IMR-90 (cell line): Measurements from ENCODE around the gene TTC1. TPM values are rescaled to one million over a fixed set of nuclear protein-coding genes. Genes with fewer than 3 reads are reported as not detected.

Experiments used
- ATAC-seq: fragments of 200-7000 bp; cut with Tn5 transposase; 2 replicates; pipeline ENCODE4 v1.9.1; 2020; ENCODE audit warnings: low read depth, mild to moderate bottlenecking, moderate library complexity
- BruUV-seq: library from RNA; stranded (reverse); fragments of 400-500 nt; replicated peaks from 2 replicates; lab custom pipeline; 2021; lab: Mats Ljungman, UMichigan
- CTCF ChIA-PET: fragments of 300-600 bp; formaldehyde crosslinking; extraction: SDS; loops from one replicate; lab custom pipeline; 2021; ENCODE audit warnings: antibody characterized with exemption; lab: Yijun Ruan, JAX
- POLR2A ChIA-PET: fragments of 300-600 bp; sonication (Branson Sonifier 250); formaldehyde crosslinking; loops from one replicate; lab custom pipeline; 2022; ENCODE audit warnings: antibody characterized with exemption; ENCODE audit not compliant: unreplicated experiment; lab: Charles Lee
- DNase-seq: peaks from one replicate; pipeline ENCODE4 v3.0.0; 2013
- H2AFZ ChIP-seq: replicated peaks from 2 replicates; pipeline ENCODE3; 2013; ENCODE audit warnings: low read length, mild to moderate bottlenecking; ENCODE audit not compliant: poor library complexity
- H2AK5ac ChIP-seq: 2 replicates; pipeline ENCODE4 v1.6.1; 2013; ENCODE audit warnings: low read depth, low read length, inconsistent platforms
- H2AK9ac ChIP-seq: replicated peaks from 2 replicates; pipeline ENCODE3; 2013; ENCODE audit warnings: mild to moderate bottlenecking, low read depth, low read length, moderate library complexity; ENCODE audit not compliant: poor library complexity
- H2BK120ac ChIP-seq: 2 replicates; pipeline ENCODE4 v1.6.1; 2013; ENCODE audit warnings: low read depth, low read length, inconsistent platforms
- H2BK15ac ChIP-seq: 3 replicates; pipeline ENCODE4 v1.6.1; 2013; ENCODE audit warnings: low read depth, low read length, inconsistent platforms
- H2BK20ac ChIP-seq: 2 replicates; pipeline ENCODE4 v1.6.1; 2013; ENCODE audit warnings: low read depth, mild to moderate bottlenecking, inconsistent platforms, low read length, moderate library complexity
- H2BK5ac ChIP-seq: 2 replicates; pipeline ENCODE4 v1.6.1; 2013; ENCODE audit warnings: mild to moderate bottlenecking, low read depth, low read length, inconsistent platforms; ENCODE audit not compliant: poor library complexity, severe bottlenecking
- H3K14ac ChIP-seq: replicated peaks from 2 replicates; pipeline ENCODE4 v1.6.1; 2013; ENCODE audit warnings: low read depth, low read length, inconsistent platforms
- H3K18ac ChIP-seq: 2 replicates; pipeline ENCODE4 v1.6.1; 2013; ENCODE audit warnings: low read depth, low read length, control low read depth
- H3K23ac ChIP-seq: 2 replicates; pipeline ENCODE4 v1.6.1; 2013; ENCODE audit warnings: low read depth, low read length, inconsistent platforms
- H3K27ac ChIP-seq: 2 replicates; pipeline ENCODE4 v1.5.1; 2013; ENCODE audit warnings: mild to moderate bottlenecking, control low read depth, low read length; ENCODE audit not compliant: insufficient read depth
- H3K27me3 ChIP-seq: 2 replicates; pipeline ENCODE4 v1.6.1; 2013; ENCODE audit warnings: low read length; ENCODE audit not compliant: control insufficient read depth, insufficient read depth
- H3K36me3 ChIP-seq: 2 replicates; pipeline ENCODE4 v1.6.1; 2013; ENCODE audit warnings: low read length, mixed read lengths; ENCODE audit not compliant: control insufficient read depth, insufficient read depth
- H3K4ac ChIP-seq: 2 replicates; pipeline ENCODE4 v1.6.1; 2013; ENCODE audit warnings: low read depth, low read length, inconsistent platforms
- H3K4me1 ChIP-seq: 2 replicates; pipeline ENCODE4 v1.6.1; 2013; ENCODE audit warnings: low read length, mixed read lengths; ENCODE audit not compliant: control insufficient read depth, insufficient read depth
- H3K4me2 ChIP-seq: 2 replicates; pipeline ENCODE4 v1.6.1; 2013; ENCODE audit warnings: low read depth, mild to moderate bottlenecking, control low read depth, low read length, moderate library complexity
- H3K4me3 ChIP-seq: 2 replicates; pipeline ENCODE4 v1.5.1; 2013; ENCODE audit warnings: low read depth, mild to moderate bottlenecking, control low read depth, low read length, moderate library complexity; ENCODE audit not compliant: insufficient read depth
- H3K56ac ChIP-seq: 2 replicates; pipeline ENCODE4 v1.6.1; 2013; ENCODE audit warnings: low read length, inconsistent platforms; ENCODE audit not compliant: insufficient read depth; ENCODE audit errors: extremely low read depth
- H3K79me1 ChIP-seq, 2 experiments: 2 replicates each; pipeline ENCODE4 v1.6.1; 2013; ENCODE audit warnings: low read length in 2 of 2, inconsistent platforms in 1 of 2, low read depth in 1 of 2
- H3K9ac ChIP-seq: 2 replicates; pipeline ENCODE4 v1.6.1; 2013; ENCODE audit warnings: low read depth, low read length, control low read depth
- H3K9me1 ChIP-seq: 2 replicates; pipeline ENCODE4 v1.6.1; 2013; ENCODE audit warnings: low read length, inconsistent platforms; ENCODE audit not compliant: insufficient read depth
- H3K9me3 ChIP-seq: 2 replicates; pipeline ENCODE4 v1.6.1; 2013; ENCODE audit warnings: low read length; ENCODE audit not compliant: control insufficient read depth, insufficient read depth
- H4K20me1 ChIP-seq: 2 replicates; pipeline ENCODE4 v1.6.1; 2013; ENCODE audit warnings: low read length, inconsistent platforms; ENCODE audit not compliant: insufficient read depth
- H4K5ac ChIP-seq: 2 replicates; pipeline ENCODE4 v1.6.1; 2013; ENCODE audit warnings: mild to moderate bottlenecking, low read depth, low read length, control low read depth
- H4K8ac ChIP-seq, 2 experiments: 2 replicates each; pipeline ENCODE4 v1.6.1; 2013; ENCODE audit warnings: low read depth in 2 of 2, low read length in 2 of 2, control low read depth in 1 of 2, inconsistent platforms in 1 of 2
- H4K91ac ChIP-seq: 2 replicates; pipeline ENCODE4 v1.6.1; 2013; ENCODE audit warnings: low read depth, low read length, inconsistent platforms; ENCODE audit not compliant: insufficient read depth
- CEBPB ChIP-seq: IDR thresholded peaks from 2 replicates; pipeline ENCODE4 v1.6.1; 2012; ENCODE audit warnings: low read depth, low read length, improper control_type of control experiment
- CHD1 ChIP-seq: IDR thresholded peaks from 2 replicates; pipeline ENCODE4 v1.6.1; 2012; ENCODE audit warnings: low read depth, low read length, improper control_type of control experiment
- CTCF ChIP-seq: conservative IDR thresholded peaks from 2 replicates; pipeline ENCODE4 v1.5.1; 2012; ENCODE audit warnings: mild to moderate bottlenecking, low read depth, low read length, improper control_type of control experiment
- ELK1 ChIP-seq: fragments of 150-350 bp; IDR thresholded peaks from 2 replicates; pipeline ENCODE4 v1.6.1; 2016; ENCODE audit warnings: low read depth, mild to moderate bottlenecking, low read length, moderate library complexity, borderline replicate concordance
- FOS ChIP-seq: fragments of 150-350 bp; IDR thresholded peaks from 2 replicates; pipeline ENCODE4 v1.6.1; 2016; ENCODE audit warnings: low read depth, low read length
- MAFK ChIP-seq: IDR thresholded peaks from 2 replicates; pipeline ENCODE4 v1.6.1; 2012; ENCODE audit warnings: low read depth, low read length, improper control_type of control experiment
- MAZ ChIP-seq: IDR thresholded peaks from 2 replicates; pipeline ENCODE4 v1.6.1; 2012; ENCODE audit warnings: low read depth, mild to moderate bottlenecking, low read length, improper control_type of control experiment, moderate library complexity, borderline replicate concordance
- MXI1 ChIP-seq: IDR thresholded peaks from 2 replicates; pipeline ENCODE4 v1.6.1; 2012; ENCODE audit warnings: low read depth, mild to moderate bottlenecking, low read length, moderate library complexity, borderline replicate concordance
- NFE2L2 ChIP-seq: fragments of 150-350 bp; IDR thresholded peaks from 2 replicates; pipeline ENCODE4 v1.6.1; 2016; ENCODE audit warnings: low read depth, mild to moderate bottlenecking, low read length
- POLR2A ChIP-seq: IDR thresholded peaks from 2 replicates; pipeline ENCODE4 v1.6.1; 2012; ENCODE audit warnings: mild to moderate bottlenecking, low read depth, low read length
- RCOR1 ChIP-seq: IDR thresholded peaks from 2 replicates; pipeline ENCODE4 v1.6.1; 2012; ENCODE audit warnings: mild to moderate bottlenecking, low read length, improper control_type of control experiment; ENCODE audit not compliant: insufficient replicate concordance
- RFX5 ChIP-seq: IDR thresholded peaks from 2 replicates; pipeline ENCODE4 v1.8.0; 2012; ENCODE audit warnings: low read depth, mild to moderate bottlenecking, low read length, moderate library complexity
- SMC3 ChIP-seq: fragments of 150-350 bp; IDR thresholded peaks from 2 replicates; pipeline ENCODE4 v1.6.1; 2016; ENCODE audit warnings: low read depth, mild to moderate bottlenecking, antibody characterized with exemption, low read length, moderate library complexity
- USF2 ChIP-seq: fragments of 150-350 bp; IDR thresholded peaks from 2 replicates; pipeline ENCODE4 v1.6.1; 2017; ENCODE audit warnings: mild to moderate bottlenecking, antibody characterized with exemption, low read length, low read depth
- WGBS, 2 experiments: methylation state at CpG; one replicate each; pipeline versions ENCODE4 v1.1.5 to v1.1.7; 2013; ENCODE audit warnings: missing lambda C conversion rate in 2 of 2; ENCODE audit not compliant: insufficient read length in 1 of 2; ENCODE audit errors: extremely low coverage in 2 of 2; 5-methylcytosine and 5-hydroxymethylcytosine counted together
- dilution Hi-C: fragments of 300-500 bp; cut with HindIII; formaldehyde crosslinking; loops from one replicate; pipeline ENCODE4 v1.14.3; 2018; ENCODE audit warnings: low sequenced_read_pairs; ENCODE audit not compliant: unreplicated experiment
- in situ Hi-C: fragments of 300-500 bp; cut with MboI; formaldehyde crosslinking; loops from 3 replicates; pipeline ENCODE4 v1.14.3; 2019; ENCODE audit warnings: low sequenced_read_pairs, inconsistent platforms, mixed read lengths
- intact Hi-C: fragments of 100-400 bp; cut with micrococcal nuclease; formaldehyde crosslinking; loops from 2 replicates; pipeline ENCODE4 v1.10.0; 2022
- polyA plus RNA-seq, 3 experiments: library from polyadenylated mRNA; depleted of rRNA; stranded (reverse); fragments of >200 nt; gene quantifications; 2 replicates each; pipeline ENCODE4 v1.2.3, GENCODE V29; 2012; ENCODE audit warnings: low replicate concordance in 1 of 3
- total RNA-seq: library from RNA; depleted of rRNA; stranded (reverse); fragments of >200 nt; gene quantifications from 2 replicates; pipeline ENCODE4 v1.2.3, GENCODE V29; 2012

TTC1 gene
- total and polyA plus RNA-seq, 2 of the 4 experiments (the other 2 are of a cell fraction): 23.1 to 41.1 TPM

GRCh38 chr5:160049099-160049498 lies 40.2 kb downstream of the TTC1 start:
- Histone ChIP-seq H3K23ac (no peak overlapping the region), H2AFZ (no peak overlapping the region), H3K4me2 (no peak overlapping the region), H2BK5ac (no peak overlapping the region), H3K4me1 (peaks cover 3% of the 10 kb centered on the region; the same call in 1 of the 2 replicates), H3K27me3 (no peaks in the 10 kb centered on the region), H4K8ac (no peak overlapping the region), H2AK5ac (no peak overlapping the region), H3K9me3 (no peaks in the 10 kb centered on the region), H3K4ac (no peak overlapping the region), H2BK20ac (no peak overlapping the region), H2AK9ac (no peak overlapping the region), H3K27ac (no peak overlapping the region), H3K18ac (no peak overlapping the region), H2BK120ac (no peak overlapping the region), H3K56ac (no peak overlapping the region), H4K91ac (no peak overlapping the region), H3K4me3 (no peak overlapping the region), H3K79me1 (peaks cover 0 to 10% of the 10 kb centered on the region in 2 experiments; a peak in 2 of 4 replicates), H3K9ac (no peak overlapping the region), H4K20me1 (no peaks in the 10 kb centered on the region; the same call in 1 of the 2 replicates), H3K9me1 (peaks cover 4% of the 10 kb centered on the region; the same call in 1 of the 2 replicates), H3K14ac (no peak overlapping the region), H4K5ac (no peak overlapping the region), H2BK15ac (no peak overlapping the region), H3K36me3 (peaks cover 21% of the 10 kb centered on the region)
- in situ Hi-C loops: no loop called here
- no peak for DNase-seq
- CTCF ChIA-PET: interaction anchor here (1.4 kb wide), 1 partner anchor 296 kb away, joined by 3 read pairs; no protein-coding TSS in a partner anchor
- ATAC-seq: no peak
- TF ChIP-seq RCOR1 (no peak), MXI1 (no peak), NFE2L2 (no peak), MAFK (no peak), ELK1 (no peak), USF2 (no peak), POLR2A (no peak), FOS (no peak), MAZ (no peak), CHD1 (no peak), CTCF (no peak), CEBPB (no peak), SMC3 (no peak), RFX5 (no peak)
- intact Hi-C loops: no loop called here
- BruUV-seq: no TSS peak
- dilution Hi-C loops: no loop called here
- WGBS, 2 experiments: no CpG with 5 or more reads among the region's 3 CpGs
- POLR2A ChIA-PET: no interaction called here
